SK-N-MC (cell line): ENCODE results near the gene HECTD4.

Source experiments
- FOXP2 ChIP-seq: optimal IDR thresholded peaks from 2 replicates; pipeline ENCODE3; 2011; ENCODE audit warnings: mild to moderate bottlenecking, moderate library complexity; ENCODE audit not compliant: insufficient read depth; ENCODE audit errors: extremely low read length, control extremely low read depth
- POLR2AphosphoS5 ChIP-seq: IDR thresholded peaks from 2 replicates; pipeline ENCODE4 v1.6.1; 2012; ENCODE audit warnings: mild to moderate bottlenecking, low read depth, low read length, borderline replicate concordance

DNA sequence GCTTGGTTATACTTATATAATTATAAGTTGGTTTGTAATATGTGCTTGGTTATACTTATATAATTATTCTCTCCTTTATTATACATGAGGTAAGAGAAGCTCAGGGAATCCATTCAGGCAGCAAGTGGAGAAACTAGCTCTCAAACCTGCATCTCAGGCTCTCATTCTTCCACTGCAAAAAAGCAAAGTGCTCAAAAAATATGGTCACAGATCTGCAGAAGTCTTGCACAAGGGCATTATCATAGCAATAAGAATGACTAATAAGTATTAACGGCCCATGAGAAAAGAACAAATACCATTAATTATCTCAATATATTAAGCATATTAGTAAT is 257.3 kb downstream of the HECTD4 start:
- TF ChIP-seq POLR2AphosphoS5 (no peak), FOXP2 (no peak)
